Gastroesophageal sphincter (tissue), 3 donors: ENCODE measurements around the gene KLHL29.

ENCODE experiments used
- CTCF ChIP-seq, 4 experiments: fragments of 200-600 bp in 2 of 4; fragments of 450-650 bp in 2 of 4; sonication (generic) in 1 of 4; IDR thresholded peaks; one replicate each; pipeline ENCODE4 v1.5.1; 2017 to 2019; ENCODE audit warnings: antibody characterized with exemption in 4 of 4, mild to moderate bottlenecking in 2 of 4, moderate library complexity in 2 of 4
- EP300 ChIP-seq: sonication (generic); formaldehyde crosslinking; IDR thresholded peaks from one replicate; pipeline ENCODE4 v1.6.1; 2017; ENCODE audit warnings: antibody characterized with exemption, mild to moderate bottlenecking
- POLR2AphosphoS5 ChIP-seq: sonication (generic); formaldehyde crosslinking; IDR thresholded peaks from one replicate; pipeline ENCODE4 v1.6.1; 2017; ENCODE audit warnings: antibody characterized with exemption

- TF ChIP-seq CTCF (IDR thresholded peaks at IDR 0.05) (no peak), EP300 (no peak), POLR2AphosphoS5 (no peak)
These were observed 226.9 kb downstream of the KLHL29 start for GRCh38 chr2:23611839-23612238.
